SW 1271 (cell line): ENCODE results near the gene NTM.
"Not testable (repeated sequence)": the region's sequence is repeated elsewhere in the genome, so short reads cannot be mapped to it uniquely, and the experiment has no call there.

Source experiments
- DNase-seq, 2 experiments: peaks; one replicate each; lab custom pipeline; 2025; lab: John Stamatoyannopoulos, UW

Gene NTM

GRCh38 chr11:132314911-132315455 is 944.6 kb downstream of the NTM start:
- no peak for DNase-seq

- DNase-seq = no peak
Observed at GRCh38 chr11:132315696-132316095, 945.3 kb downstream of the NTM start.

GRCh38 chr11:132318421-132319157 is 948.2 kb downstream of the NTM start:
- no peak for DNase-seq

- not testable (repeated sequence) for DNase-seq
Observed at GRCh38 chr11:132319419-132319818, 949.0 kb downstream of the NTM start.

- DNase-seq = no peak
Observed at GRCh38 chr11:132330515-132330914, 960.1 kb downstream of the NTM start.

- no peak for DNase-seq
Observed at GRCh38 chr11:132332521-132332920, 962.1 kb downstream of the NTM start.

GRCh38 chr11:132334769-132335280 is 964.4 kb downstream of the NTM start:
- DNase-seq = no peak

- DNase-seq = no peak
Observed at GRCh38 chr11:132335311-132335710, 964.9 kb downstream of the NTM start.

- no peak for DNase-seq
Observed at GRCh38 chr11:132336781-132337535, 966.5 kb downstream of the NTM start.

GRCh38 chr11:132337819-132338416 is 967.5 kb downstream of the NTM start:
- DNase-seq = no peak

GRCh38 chr11:132342408-132342807 is 972.0 kb downstream of the NTM start:
- no peak for DNase-seq

- no peak for DNase-seq
Observed at GRCh38 chr11:132343445-132344175, 973.2 kb downstream of the NTM start.

- no peak for DNase-seq
Observed at GRCh38 chr11:132346558-132347148, 976.2 kb downstream of the NTM start.

- DNase-seq = no peak
Observed at GRCh38 chr11:132347156-132348090, 977.0 kb downstream of the NTM start.

GRCh38 chr11:132349811-132350733 is 979.7 kb downstream of the NTM start:
- no peak for DNase-seq

GRCh38 chr11:132351050-132351449 is 980.6 kb downstream of the NTM start:
- DNase-seq = no peak

- no peak for DNase-seq
Observed at GRCh38 chr11:132352497-132352896, 982.1 kb downstream of the NTM start.

- DNase-seq = no peak
Observed at GRCh38 chr11:132353255-132353654, 982.8 kb downstream of the NTM start.
